Progenitor cell of endocrine pancreas (in vitro differentiated cells): ENCODE measurements around the gene RIPPLY1. TPM values are rescaled to one million over a fixed set of nuclear protein-coding genes. Genes with fewer than 3 reads are reported as not detected.

Experiments
- DNase-seq: peaks from one replicate; pipeline ENCODE4 v3.0.0; 2021; ENCODE audit warnings: low spot score; ENCODE audit not compliant: unreplicated experiment
- H3K27ac Mint-ChIP-seq: 2 replicates; pipeline ENCODE4 v1.8.0; 2021; ENCODE audit warnings: mild to moderate bottlenecking, moderate library complexity, mixed read lengths
- H3K27me3 Mint-ChIP-seq: 2 replicates; pipeline ENCODE4 v1.8.0; 2021; ENCODE audit warnings: mixed read lengths
- H3K36me3 Mint-ChIP-seq: 2 replicates; pipeline ENCODE4 v1.8.0; 2022; ENCODE audit warnings: mixed read lengths; ENCODE audit not compliant: insufficient read depth
- H3K4me1 Mint-ChIP-seq: 2 replicates; pipeline ENCODE4 v1.8.0; 2021; ENCODE audit warnings: low read depth, mixed read lengths
- H3K4me3 Mint-ChIP-seq: 2 replicates; pipeline ENCODE4 v1.8.0; 2021; ENCODE audit warnings: low read depth, mild to moderate bottlenecking, moderate library complexity, mixed read lengths
- H3K9me3 Mint-ChIP-seq: 2 replicates; pipeline ENCODE4 v1.8.0; 2021; ENCODE audit warnings: low read depth, mixed read lengths
- CTCF ChIP-seq: fragments of 200-600 bp; sonication (generic); IDR thresholded peaks from one replicate; pipeline ENCODE4 v1.5.0; 2021; ENCODE audit warnings: antibody characterized with exemption, mild to moderate bottlenecking; ENCODE audit not compliant: unreplicated experiment
- total RNA-seq: library from RNA; stranded (reverse); gene quantifications from 2 replicates; pipeline ENCODE4 v1.2.1, GENCODE V29; 2021

The RIPPLY1 gene
- total RNA-seq, 1 donor from 2014 or later: not detected

GRCh38 chrX:106936246-106936645, 33.1 kb upstream of the RIPPLY1 start:
- Mint-ChIP-seq H3K27me3 (no peaks in the 10 kb centered on the region), H3K36me3 (no peaks in the 10 kb centered on the region), H3K4me1 (peaks cover 6% of the 10 kb centered on the region), H3K9me3 (peaks cover 3% of the 10 kb centered on the region), H3K4me3 (no peak overlapping the region), H3K27ac (no peak overlapping the region)
- DNase-seq: no peak
- no peak for TF ChIP-seq CTCF

- no peaks in the 10 kb centered on the region for H3K9me3 Mint-ChIP-seq
- DNase-seq: no peak
- peaks cover 8% of the 10 kb centered on the region for H3K4me1 Mint-ChIP-seq
- TF ChIP-seq CTCF: no peak
- H3K4me3 Mint-ChIP-seq: no peak overlapping the region
- H3K36me3 Mint-ChIP-seq: no peaks in the 10 kb centered on the region
- H3K27ac Mint-ChIP-seq: no peak overlapping the region
- H3K27me3 Mint-ChIP-seq: no peaks in the 10 kb centered on the region
These were observed 32.0 kb upstream of the RIPPLY1 start for GRCh38 chrX:106935175-106935574.

GRCh38 chrX:106933538-106933961, 30.4 kb upstream of the RIPPLY1 start:
- H3K4me1 Mint-ChIP-seq: peaks cover 8% of the 10 kb centered on the region
- no peak for TF ChIP-seq CTCF
- H3K27me3 Mint-ChIP-seq: no peaks in the 10 kb centered on the region
- DNase-seq: no peak
- H3K4me3 Mint-ChIP-seq: no peak overlapping the region
- no peaks in the 10 kb centered on the region for H3K36me3 Mint-ChIP-seq
- H3K27ac Mint-ChIP-seq: no peak overlapping the region
- no peaks in the 10 kb centered on the region for H3K9me3 Mint-ChIP-seq

GRCh38 chrX:106932960-106933537, 29.9 kb upstream of the RIPPLY1 start:
- DNase-seq: no peak
- no peak overlapping the region for H3K27ac Mint-ChIP-seq
- peaks cover 8% of the 10 kb centered on the region for H3K4me1 Mint-ChIP-seq
- H3K9me3 Mint-ChIP-seq: no peaks in the 10 kb centered on the region
- no peak for TF ChIP-seq CTCF
- no peak overlapping the region for H3K4me3 Mint-ChIP-seq
- no peaks in the 10 kb centered on the region for H3K36me3 Mint-ChIP-seq
- H3K27me3 Mint-ChIP-seq: no peaks in the 10 kb centered on the region

GRCh38 chrX:106932492-106932923, 29.4 kb upstream of the RIPPLY1 start:
- no peak for TF ChIP-seq CTCF
- Mint-ChIP-seq H3K36me3 (no peaks in the 10 kb centered on the region), H3K27ac (peak overlapping the region; percentile 59)

More at GRCh38 chrX:106932492-106932923, 29.4 kb upstream of the RIPPLY1 start:
- H3K9me3 Mint-ChIP-seq: no peaks in the 10 kb centered on the region
- H3K4me1 Mint-ChIP-seq: peaks cover 13% of the 10 kb centered on the region
- DNase-seq: no peak
- H3K27me3 Mint-ChIP-seq: no peaks in the 10 kb centered on the region
- no peak overlapping the region for H3K4me3 Mint-ChIP-seq
